GM06990 (cell line): ENCODE results near the gene SHC4.

ENCODE experiments used
- DNase-seq: peaks from one replicate; pipeline ENCODE4 v3.0.0-alpha.2; 2011; ENCODE audit not compliant: insufficient read length; ENCODE audit errors: extremely low read depth
- H3K27me3 ChIP-seq: replicated peaks from 2 replicates; pipeline ENCODE4 v1.6.0; 2011; ENCODE audit warnings: low read length; ENCODE audit not compliant: control insufficient read depth, insufficient read depth
- H3K36me3 ChIP-seq: 2 replicates; pipeline ENCODE4 v1.5.1; 2011; ENCODE audit warnings: low read length; ENCODE audit not compliant: control insufficient read depth, insufficient read depth
- H3K4me3 ChIP-seq: replicated peaks from 2 replicates; pipeline ENCODE4 v1.5.1; 2011; ENCODE audit warnings: low read depth, mild to moderate bottlenecking, control low read depth, low read length
- TF ChIP-seq, protein P1 (sequence below): IDR thresholded peaks from 2 replicates; pipeline ENCODE4 v1.5.1; 2011; ENCODE audit warnings: low read length, control low read depth, mild to moderate bottlenecking, inconsistent platforms; ENCODE audit not compliant: insufficient read depth, poor library complexity, severe bottlenecking

The SHC4 gene

DNA sequence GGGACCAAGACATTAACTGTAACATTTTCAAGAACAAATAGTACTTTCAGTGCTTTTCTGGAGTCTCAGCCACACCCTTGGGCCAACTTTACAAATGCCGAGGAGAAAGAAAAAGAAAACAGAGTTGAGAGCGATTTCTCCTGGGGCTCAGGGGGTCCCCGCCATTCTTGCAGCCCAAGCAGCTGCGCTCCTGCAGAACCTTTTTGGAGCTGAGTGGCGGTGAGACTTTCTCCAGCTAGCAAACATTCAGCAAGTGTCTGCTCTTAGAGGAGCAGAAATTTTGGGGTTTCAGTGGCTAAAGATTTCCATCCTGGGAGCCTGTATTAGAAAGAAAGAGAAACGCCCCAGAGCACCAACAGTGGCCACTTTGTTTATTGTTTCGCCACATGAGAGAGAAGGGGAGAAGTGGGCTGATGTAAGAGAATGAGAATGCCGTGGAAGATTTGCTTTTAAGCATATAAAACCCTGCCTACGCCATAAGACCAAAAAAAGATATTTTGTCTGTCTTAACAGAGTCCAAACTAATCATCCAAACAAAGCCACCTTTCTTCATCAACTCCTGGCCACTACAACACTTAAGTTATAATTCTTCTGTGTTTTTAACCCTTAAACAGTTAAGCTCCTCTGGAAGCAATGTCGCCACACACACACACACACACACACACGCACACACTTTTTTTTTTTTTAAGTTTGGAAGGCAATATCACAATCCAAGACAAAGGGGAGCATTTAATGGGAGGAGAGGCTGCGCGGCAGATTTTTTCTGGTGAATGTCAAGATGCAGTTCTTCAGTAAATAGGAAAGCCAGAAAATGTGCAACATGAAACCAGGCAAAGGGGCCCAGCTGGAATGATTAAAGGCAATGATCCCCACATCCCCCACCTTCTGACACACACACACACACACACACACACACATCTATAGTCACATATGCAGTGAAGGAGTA is 66.6 kb downstream of the SHC4 start:
- TF ChIP-seq, protein P1, sequence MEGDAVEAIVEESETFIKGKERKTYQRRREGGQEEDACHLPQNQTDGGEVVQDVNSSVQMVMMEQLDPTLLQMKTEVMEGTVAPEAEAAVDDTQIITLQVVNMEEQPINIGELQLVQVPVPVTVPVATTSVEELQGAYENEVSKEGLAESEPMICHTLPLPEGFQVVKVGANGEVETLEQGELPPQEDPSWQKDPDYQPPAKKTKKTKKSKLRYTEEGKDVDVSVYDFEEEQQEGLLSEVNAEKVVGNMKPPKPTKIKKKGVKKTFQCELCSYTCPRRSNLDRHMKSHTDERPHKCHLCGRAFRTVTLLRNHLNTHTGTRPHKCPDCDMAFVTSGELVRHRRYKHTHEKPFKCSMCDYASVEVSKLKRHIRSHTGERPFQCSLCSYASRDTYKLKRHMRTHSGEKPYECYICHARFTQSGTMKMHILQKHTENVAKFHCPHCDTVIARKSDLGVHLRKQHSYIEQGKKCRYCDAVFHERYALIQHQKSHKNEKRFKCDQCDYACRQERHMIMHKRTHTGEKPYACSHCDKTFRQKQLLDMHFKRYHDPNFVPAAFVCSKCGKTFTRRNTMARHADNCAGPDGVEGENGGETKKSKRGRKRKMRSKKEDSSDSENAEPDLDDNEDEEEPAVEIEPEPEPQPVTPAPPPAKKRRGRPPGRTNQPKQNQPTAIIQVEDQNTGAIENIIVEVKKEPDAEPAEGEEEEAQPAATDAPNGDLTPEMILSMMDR: no peak
- Histone ChIP-seq H3K27me3 (no peaks in the 10 kb centered on the region), H3K4me3 (no peak overlapping the region), H3K36me3 (no peaks in the 10 kb centered on the region)
- no peak for DNase-seq

DNA sequence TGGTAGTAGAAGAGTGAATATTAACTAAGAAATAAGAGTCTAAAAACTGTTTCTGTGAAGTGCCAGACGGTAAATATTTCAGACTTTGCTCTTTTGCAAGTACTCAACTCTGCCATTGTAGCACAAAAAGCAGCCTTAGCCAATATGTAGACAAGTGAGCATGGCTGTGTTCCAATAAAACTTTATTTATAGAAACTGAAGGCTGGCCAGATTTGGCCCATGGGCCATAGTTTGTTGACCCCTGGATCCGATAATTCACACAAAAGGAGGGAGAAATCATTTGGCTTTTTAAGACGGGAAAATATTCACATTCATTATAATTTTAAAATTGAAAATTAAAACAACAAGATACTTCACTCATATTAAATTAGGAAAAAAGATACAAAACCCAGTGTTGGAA is 70.4 kb downstream of the SHC4 start:
- TF ChIP-seq, protein P1: no peak
- Histone ChIP-seq H3K36me3 (no peaks in the 10 kb centered on the region), H3K27me3 (no peaks in the 10 kb centered on the region), H3K4me3 (no peak overlapping the region)
- DNase-seq: no peak

DNA sequence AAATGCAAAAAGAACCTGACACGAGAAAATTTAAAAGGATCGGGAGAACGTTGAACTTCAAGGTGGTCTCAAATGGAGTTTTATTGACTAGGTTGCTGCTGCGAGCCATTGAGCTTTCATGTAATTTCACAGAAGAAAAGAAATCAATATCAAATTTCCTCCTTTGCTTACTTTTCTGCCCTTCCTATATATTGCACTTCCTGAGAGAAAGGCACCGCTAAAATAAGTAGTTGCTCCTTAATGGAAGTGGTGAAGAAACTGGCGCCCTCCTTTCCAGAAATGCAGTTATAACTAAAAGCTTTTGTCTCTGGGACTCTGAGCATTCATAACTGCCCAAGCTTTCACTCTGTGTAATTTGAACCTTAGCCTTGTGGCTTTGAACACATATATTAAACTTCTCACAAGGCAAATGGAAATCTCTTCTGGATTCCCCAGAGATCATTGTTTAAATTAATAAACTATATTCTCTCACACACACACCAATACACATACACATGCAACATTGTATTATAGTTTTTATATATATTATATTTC is 72.4 kb downstream of the SHC4 start:
- H3K27me3 ChIP-seq: no peaks in the 10 kb centered on the region
- TF ChIP-seq, protein P1: no peak
- H3K4me3 ChIP-seq: no peak overlapping the region
- H3K36me3 ChIP-seq: no peaks in the 10 kb centered on the region
- DNase-seq: no peak

DNA sequence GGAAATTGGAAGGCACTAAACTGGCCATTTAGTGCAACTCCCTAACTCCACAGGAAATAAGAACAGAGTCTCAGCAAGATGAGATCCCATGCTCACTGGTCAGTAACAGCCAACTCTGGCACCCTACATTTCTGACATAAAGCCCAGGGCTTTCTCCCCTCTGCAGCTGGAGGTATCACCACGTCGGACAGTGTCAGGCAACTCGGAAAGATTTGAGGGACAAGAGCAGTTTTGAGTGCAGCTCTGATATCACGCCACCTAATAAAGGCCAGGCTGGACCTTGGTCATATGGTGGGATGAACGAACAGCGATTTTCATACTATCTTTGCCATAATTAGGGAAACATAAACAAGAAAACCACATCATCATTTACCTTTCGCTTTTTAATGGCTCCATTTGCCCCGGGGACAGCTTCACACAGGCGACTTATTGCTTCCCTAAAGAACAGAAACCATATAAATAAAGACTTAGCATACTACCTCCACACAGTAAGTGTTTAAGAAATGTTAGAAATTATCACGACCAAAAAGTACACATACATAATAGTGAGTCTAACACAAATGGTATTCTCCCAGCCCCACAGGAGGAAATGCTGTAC is 73.2 kb downstream of the SHC4 start:
- TF ChIP-seq, protein P1: no peak
- DNase-seq: no peak
- Histone ChIP-seq H3K27me3 (no peaks in the 10 kb centered on the region), H3K4me3 (no peak overlapping the region), H3K36me3 (no peaks in the 10 kb centered on the region)

DNA sequence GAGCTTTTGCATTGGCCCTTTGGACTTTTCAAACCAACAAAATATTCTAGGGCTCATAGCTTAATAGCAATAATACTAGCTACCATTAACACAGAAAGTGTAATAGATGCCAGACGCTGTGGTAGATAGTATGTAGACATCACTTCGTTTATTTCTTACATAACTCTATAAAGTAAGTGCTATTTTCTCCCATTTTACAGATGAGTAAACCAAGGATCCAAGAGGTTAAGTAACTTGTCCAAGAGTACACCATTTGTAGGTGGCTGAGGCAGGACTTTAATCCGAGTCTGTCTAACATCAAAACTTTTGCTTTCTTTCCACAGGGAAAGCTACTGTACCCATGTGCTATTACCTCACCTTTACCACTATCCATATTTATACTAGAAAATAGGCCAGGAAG is 73.8 kb downstream of the SHC4 start:
- no peak for DNase-seq
- H3K36me3 ChIP-seq: no peaks in the 10 kb centered on the region
- TF ChIP-seq, protein P1: no peak
- H3K4me3 ChIP-seq: no peak overlapping the region
- H3K27me3 ChIP-seq: no peaks in the 10 kb centered on the region
